ENCODE measurements around the gene ZCCHC7. TPM values are rescaled to one million over a fixed set of nuclear protein-coding genes. Genes with fewer than 3 reads are reported as not detected.
"Not testable (repeated sequence)": the region's sequence is repeated elsewhere in the genome, so short reads cannot be mapped to it uniquely, and the experiment has no call there.

Gene ZCCHC7
- polyA plus RNA-seq, 3 donors = 8.7 to 12.9 (median 12.5) TPM

DNA sequence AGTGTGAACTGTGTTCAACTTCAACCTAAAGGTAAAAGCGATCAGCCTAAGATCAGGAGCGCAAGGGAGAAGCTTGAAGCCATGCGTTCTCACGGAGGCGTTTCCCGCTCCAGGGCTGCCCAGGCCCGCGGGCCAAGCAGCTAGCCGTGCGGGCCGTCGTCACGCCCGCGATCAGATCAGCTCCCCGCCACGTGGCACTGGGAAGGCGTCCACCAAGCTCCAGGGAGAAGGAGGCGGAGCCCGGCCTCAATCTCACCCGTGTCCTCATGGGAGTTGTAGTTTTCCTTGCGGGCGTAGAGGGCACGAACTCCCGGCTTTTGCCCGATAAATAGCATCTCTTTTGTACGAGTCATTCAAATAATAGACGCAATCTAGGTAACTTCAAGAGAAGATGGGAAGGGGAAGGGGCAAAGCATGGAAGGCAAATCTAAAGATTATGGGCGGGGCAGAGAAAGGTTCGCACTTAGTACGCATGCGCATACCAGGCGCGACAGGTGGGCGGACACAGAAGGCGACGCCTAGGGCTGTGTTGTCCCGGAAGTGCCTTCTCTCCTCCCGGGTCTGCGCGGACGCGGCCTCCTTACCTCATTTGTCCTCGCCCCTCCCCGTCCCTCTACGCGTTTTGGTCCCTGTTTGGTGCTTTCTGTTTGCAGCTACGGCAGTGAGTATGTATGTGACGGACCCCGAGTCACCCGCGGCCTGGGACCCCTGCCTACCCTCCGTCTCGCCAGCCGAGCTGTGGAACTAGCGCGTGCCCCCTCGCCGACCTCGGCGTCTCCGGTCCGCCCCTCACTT, 40.8 kb upstream of the ZCCHC7 start:
- Histone ChIP-seq H3K9ac (ENCODE audit: insufficient read depth, low read length, poor library complexity, severe bottlenecking) (peak overlapping the region; percentile 92), H3K36me3 (replicated peaks in 1 of 2; ENCODE audit: control insufficient read depth in 1 of 2, insufficient read depth in 2 of 2, low read length in 2 of 2) (no peaks in the 10 kb centered on the region), H3K79me2 (ENCODE audit: insufficient read depth, low read length) (peaks cover 20% of the 10 kb centered on the region), H2AFZ (ENCODE audit: insufficient read depth, low read depth, low read length, poor library complexity, severe bottlenecking) (peak overlapping the region; percentile 96), H3K4me1 (ENCODE audit: control insufficient read depth in 1 of 2, insufficient read depth in 2 of 2, low read length in 2 of 2) (peaks cover 8 to 18% of the 10 kb centered on the region in 2 donors), H3K4me2 (replicated peaks; ENCODE audit: extremely low read depth, low read length, poor library complexity, severe bottlenecking) (peak overlapping the region; percentile 88), H3K27ac (ENCODE audit: low read depth in 1 of 2, low read length in 2 of 2) (peak overlapping the region; percentile 45 to 95), H3K27me3 (ENCODE audit: control insufficient read depth in 2 of 2, insufficient read depth in 2 of 2, low read length in 2 of 2) (no peaks in the 10 kb centered on the region), H4K20me1 (ENCODE audit: insufficient read depth, low read length) (peaks cover 2% of the 10 kb centered on the region), H3K4me3 (replicated peaks in 1 of 3; ENCODE audit: low read depth in 2 of 3, low read length in 3 of 3) (peak overlapping the region; percentile 77 to 97 (median 95)), H3K9me3 (replicated peaks in 1 of 2; ENCODE audit: control insufficient read depth in 1 of 2, insufficient read depth in 1 of 2, low read length in 2 of 2) (no peaks in the 10 kb centered on the region)
- TF ChIP-seq, protein P1, sequence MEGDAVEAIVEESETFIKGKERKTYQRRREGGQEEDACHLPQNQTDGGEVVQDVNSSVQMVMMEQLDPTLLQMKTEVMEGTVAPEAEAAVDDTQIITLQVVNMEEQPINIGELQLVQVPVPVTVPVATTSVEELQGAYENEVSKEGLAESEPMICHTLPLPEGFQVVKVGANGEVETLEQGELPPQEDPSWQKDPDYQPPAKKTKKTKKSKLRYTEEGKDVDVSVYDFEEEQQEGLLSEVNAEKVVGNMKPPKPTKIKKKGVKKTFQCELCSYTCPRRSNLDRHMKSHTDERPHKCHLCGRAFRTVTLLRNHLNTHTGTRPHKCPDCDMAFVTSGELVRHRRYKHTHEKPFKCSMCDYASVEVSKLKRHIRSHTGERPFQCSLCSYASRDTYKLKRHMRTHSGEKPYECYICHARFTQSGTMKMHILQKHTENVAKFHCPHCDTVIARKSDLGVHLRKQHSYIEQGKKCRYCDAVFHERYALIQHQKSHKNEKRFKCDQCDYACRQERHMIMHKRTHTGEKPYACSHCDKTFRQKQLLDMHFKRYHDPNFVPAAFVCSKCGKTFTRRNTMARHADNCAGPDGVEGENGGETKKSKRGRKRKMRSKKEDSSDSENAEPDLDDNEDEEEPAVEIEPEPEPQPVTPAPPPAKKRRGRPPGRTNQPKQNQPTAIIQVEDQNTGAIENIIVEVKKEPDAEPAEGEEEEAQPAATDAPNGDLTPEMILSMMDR (IDR thresholded peaks at IDR 0.05) = no peak
- Mint-ChIP-seq H3K27ac (peak overlapping the region; percentile 92 to 98 (median 95)), H3K27me3 (ENCODE audit: low read depth in 3 of 3) (peaks cover 3 to 19% (median 13%) of the 10 kb centered on the region in 3 donors), H3K36me3 (peaks cover 4 to 6% of the 10 kb centered on the region in 2 donors), H3K4me3 (peak overlapping the region; percentile 95 to 99), H3K9me3 (peaks cover 0 to 10% (median 6%) of the 10 kb centered on the region in 7 donors), H3K4me1 (peaks cover 25% of the 10 kb centered on the region)
- WGBS (ENCODE audit: insufficient coverage) = 2% methylated on average over 57 of the region's 63 CpGs
- peak; percentile 93 to 96 (median 94) for DNase-seq
- intact Hi-C loops (cut with micrococcal nuclease) = loop anchor here (5.0 kb wide), 2 partner anchors 42 to 43 kb away; partner anchors contain the start of gene ZCCHC7 (in 2 of the 2)

DNA sequence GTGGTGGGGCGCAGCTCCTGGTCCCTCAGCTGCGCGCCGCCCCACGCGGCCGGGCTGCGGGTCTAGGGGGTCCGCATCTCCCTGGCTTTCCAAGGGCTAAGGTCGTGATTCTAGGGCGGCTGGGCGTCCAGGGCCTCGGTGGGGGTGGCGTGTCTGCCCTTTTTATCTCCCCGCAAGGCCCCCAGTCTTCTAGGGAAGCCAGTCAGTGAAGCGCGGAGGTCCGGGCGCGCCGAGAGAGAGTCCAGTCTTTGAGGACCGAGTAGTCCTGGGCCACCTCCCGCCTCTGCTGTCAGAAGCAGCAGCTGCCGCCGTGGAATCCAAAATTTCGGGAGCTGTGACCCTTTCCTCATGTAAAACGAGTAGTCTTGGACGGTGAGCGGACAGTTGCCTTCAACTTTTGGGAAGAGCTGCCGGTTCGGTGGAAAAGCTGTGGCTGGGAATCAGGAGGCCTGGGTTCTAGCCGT, 40.2 kb upstream of the ZCCHC7 start:
- Histone ChIP-seq H3K4me3 (replicated peaks in 1 of 3; ENCODE audit: low read depth in 2 of 3, low read length in 3 of 3) (peak overlapping the region; percentile 77 to 97 (median 95)), H3K79me2 (ENCODE audit: insufficient read depth, low read length) (peaks cover 20% of the 10 kb centered on the region), H3K4me1 (ENCODE audit: control insufficient read depth in 1 of 2, insufficient read depth in 2 of 2, low read length in 2 of 2) (peaks cover 8 to 18% of the 10 kb centered on the region in 2 donors), H3K27ac (ENCODE audit: low read depth in 1 of 2, low read length in 2 of 2) (peak overlapping the region; percentile 45 to 95), H2AFZ (ENCODE audit: insufficient read depth, low read depth, low read length, poor library complexity, severe bottlenecking) (peak overlapping the region; percentile 96), H3K4me2 (replicated peaks; ENCODE audit: extremely low read depth, low read length, poor library complexity, severe bottlenecking) (peak overlapping the region; percentile 88), H3K9ac (ENCODE audit: insufficient read depth, low read length, poor library complexity, severe bottlenecking) (peak overlapping the region; percentile 92)
- Mint-ChIP-seq H3K4me3 (peak overlapping the region; percentile 95 to 99), H3K27ac (peak overlapping the region; percentile 92 to 98 (median 95)), H3K4me1 (peaks cover 29% of the 10 kb centered on the region), H3K27me3 (ENCODE audit: low read depth in 3 of 3) (peaks cover 3 to 18% (median 12%) of the 10 kb centered on the region in 3 donors)
- H4K20me1 ChIP-seq (ENCODE audit: insufficient read depth, low read length); intact Hi-C loops (cut with micrococcal nuclease); H3K9me3 ChIP-seq (replicated peaks in 1 of 2; ENCODE audit: control insufficient read depth in 1 of 2, insufficient read depth in 1 of 2, low read length in 2 of 2); H3K27me3 ChIP-seq (ENCODE audit: control insufficient read depth in 2 of 2, insufficient read depth in 2 of 2, low read length in 2 of 2); H3K9me3 Mint-ChIP-seq; H3K36me3 Mint-ChIP-seq; H3K36me3 ChIP-seq (replicated peaks in 1 of 2; ENCODE audit: control insufficient read depth in 1 of 2, insufficient read depth in 2 of 2, low read length in 2 of 2): not testable (repeated sequence)
- DNase-seq = peak in 1 of 3 donors; percentile 16
- under 1% methylated on average over 28 of the region's 32 CpGs for WGBS (ENCODE audit: insufficient coverage)

DNA sequence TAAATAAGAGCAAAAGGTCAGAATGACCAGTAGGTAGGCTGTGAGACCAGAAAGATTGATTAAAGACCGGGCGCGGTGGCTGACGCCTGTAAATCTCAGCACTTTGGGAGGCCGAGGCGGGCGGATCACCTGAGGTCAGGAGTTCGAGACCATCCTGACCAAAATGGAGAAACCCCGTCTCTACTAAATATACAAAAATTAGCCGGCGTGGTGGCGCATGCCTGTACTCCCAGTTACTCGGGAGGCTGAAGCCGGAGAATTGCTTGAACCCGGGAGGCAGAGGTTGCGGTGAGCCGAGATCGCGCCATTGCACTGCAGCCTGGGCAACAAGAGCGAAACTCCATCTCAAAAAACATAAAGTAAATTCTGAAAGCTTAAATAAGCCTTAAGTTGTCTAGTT, 38.9 kb upstream of the ZCCHC7 start:
- H4K20me1 ChIP-seq (ENCODE audit: insufficient read depth, low read length) = peaks cover 14% of the 10 kb centered on the region
- H2AFZ ChIP-seq (ENCODE audit: insufficient read depth, low read depth, low read length, poor library complexity, severe bottlenecking); H3K27me3 ChIP-seq (ENCODE audit: control insufficient read depth in 2 of 2, insufficient read depth in 2 of 2, low read length in 2 of 2); H3K36me3 ChIP-seq (replicated peaks in 1 of 2; ENCODE audit: control insufficient read depth in 1 of 2, insufficient read depth in 2 of 2, low read length in 2 of 2); H3K9ac ChIP-seq (ENCODE audit: insufficient read depth, low read length, poor library complexity, severe bottlenecking); H3K36me3 Mint-ChIP-seq; H3K27ac Mint-ChIP-seq; H3K9me3 ChIP-seq (replicated peaks in 1 of 2; ENCODE audit: control insufficient read depth in 1 of 2, insufficient read depth in 1 of 2, low read length in 2 of 2); H3K27ac ChIP-seq (ENCODE audit: low read depth in 1 of 2, low read length in 2 of 2); intact Hi-C loops (cut with micrococcal nuclease); H3K4me2 ChIP-seq (replicated peaks; ENCODE audit: extremely low read depth, low read length, poor library complexity, severe bottlenecking); H3K9me3 Mint-ChIP-seq; DNase-seq; H3K4me3 ChIP-seq (replicated peaks in 1 of 3; ENCODE audit: low read depth in 2 of 3, low read length in 3 of 3): not testable (repeated sequence)
- Mint-ChIP-seq H3K27me3 (ENCODE audit: low read depth in 3 of 3) (peaks cover 3 to 15% (median 7%) of the 10 kb centered on the region in 3 donors), H3K4me1 (peaks cover 33% of the 10 kb centered on the region), H3K4me3 (peak overlapping the region in 1 of 2 donors; percentile 14)
- peaks cover 8 to 23% of the 10 kb centered on the region in 2 donors for H3K4me1 ChIP-seq (ENCODE audit: control insufficient read depth in 1 of 2, insufficient read depth in 2 of 2, low read length in 2 of 2)
- H3K79me2 ChIP-seq (ENCODE audit: insufficient read depth, low read length) = peaks cover 26% of the 10 kb centered on the region
- 100% methylated on average over 13 of the region's 20 CpGs for WGBS (ENCODE audit: insufficient coverage)
